Measurements from ENCODE around the gene NRTN.

DNA sequence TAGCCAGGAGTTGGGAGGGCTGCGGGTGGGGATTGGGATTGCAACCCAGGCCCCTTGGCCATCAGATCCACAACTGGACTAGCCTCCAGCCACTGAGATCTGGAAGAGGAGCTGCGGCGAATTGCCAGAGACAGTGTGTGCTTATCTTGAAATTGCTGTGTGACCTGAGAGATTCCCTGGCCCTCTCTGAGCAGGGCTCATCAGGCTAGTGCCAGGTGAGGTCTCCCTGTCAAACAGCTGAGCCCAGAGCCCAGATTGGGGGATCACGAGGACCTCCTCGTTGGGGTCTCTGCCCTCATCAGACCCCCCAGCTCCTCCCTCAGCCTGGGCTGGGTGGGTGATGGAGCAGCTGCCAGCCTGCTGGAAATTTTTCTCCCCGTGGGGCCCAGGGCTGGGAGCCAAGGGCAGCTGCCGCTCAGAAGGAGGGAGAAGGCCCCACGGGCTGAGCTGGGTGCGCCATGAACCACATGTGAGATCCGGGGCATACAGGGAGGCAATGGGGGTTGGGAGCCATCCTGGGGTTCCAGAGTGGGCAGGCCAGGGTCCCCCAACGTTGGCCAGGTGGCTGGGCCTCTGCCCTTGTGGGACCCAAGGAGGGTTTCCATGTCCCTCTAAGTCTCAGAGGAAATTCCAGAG lies 58.3 kb downstream of the NRTN start:
- no peak for TF ChIP-seq POLR2AphosphoS5 (IDR thresholded peaks at IDR 0.05)
- TF ChIP-seq, protein P1, sequence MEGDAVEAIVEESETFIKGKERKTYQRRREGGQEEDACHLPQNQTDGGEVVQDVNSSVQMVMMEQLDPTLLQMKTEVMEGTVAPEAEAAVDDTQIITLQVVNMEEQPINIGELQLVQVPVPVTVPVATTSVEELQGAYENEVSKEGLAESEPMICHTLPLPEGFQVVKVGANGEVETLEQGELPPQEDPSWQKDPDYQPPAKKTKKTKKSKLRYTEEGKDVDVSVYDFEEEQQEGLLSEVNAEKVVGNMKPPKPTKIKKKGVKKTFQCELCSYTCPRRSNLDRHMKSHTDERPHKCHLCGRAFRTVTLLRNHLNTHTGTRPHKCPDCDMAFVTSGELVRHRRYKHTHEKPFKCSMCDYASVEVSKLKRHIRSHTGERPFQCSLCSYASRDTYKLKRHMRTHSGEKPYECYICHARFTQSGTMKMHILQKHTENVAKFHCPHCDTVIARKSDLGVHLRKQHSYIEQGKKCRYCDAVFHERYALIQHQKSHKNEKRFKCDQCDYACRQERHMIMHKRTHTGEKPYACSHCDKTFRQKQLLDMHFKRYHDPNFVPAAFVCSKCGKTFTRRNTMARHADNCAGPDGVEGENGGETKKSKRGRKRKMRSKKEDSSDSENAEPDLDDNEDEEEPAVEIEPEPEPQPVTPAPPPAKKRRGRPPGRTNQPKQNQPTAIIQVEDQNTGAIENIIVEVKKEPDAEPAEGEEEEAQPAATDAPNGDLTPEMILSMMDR (IDR thresholded peaks at IDR 0.05): no peak
